A549 (cell line): ENCODE results near the gene SLC22A8. TPM values are rescaled to one million over a fixed set of nuclear protein-coding genes. Genes with fewer than 3 reads are reported as not detected.

ENCODE experiments used
- ATAC-seq, 2 experiments: fragments of 200-7000 bp in 1 of 2; fragments of >200 bp in 1 of 2; cut with Nextera tagmentation in 1 of 2; cut with Tn5 transposase in 1 of 2; 3 replicates each; pipeline versions ENCODE4 v1.8.0 to v1.9.1; 2018 to 2020; ENCODE audit warnings: mild to moderate bottlenecking in 1 of 2, moderate library complexity in 1 of 2
- CTCF ChIA-PET: fragments of 300-600 bp; sonication (Branson Sonifier 250); formaldehyde crosslinking; extraction: SDS; loops from one replicate; lab custom pipeline; 2021; ENCODE audit warnings: antibody characterized with exemption, inconsistent platforms; lab: Yijun Ruan, JAX
- POLR2A ChIA-PET: fragments of 350-600 bp; formaldehyde crosslinking; extraction: SDS; loops from one replicate; lab custom pipeline; 2021; ENCODE audit warnings: antibody characterized with exemption, inconsistent platforms; lab: Yijun Ruan, JAX
- DNase-seq, 2 experiments: peaks; one replicate each; pipeline versions ENCODE4 v3.0.0 to v3.0.0-alpha.2; 2011 to 2016; ENCODE audit warnings: low read depth in 1 of 2, low spot score in 1 of 2
- FAIRE-seq: peaks from 2 replicates; lab custom pipeline; 2011; peaks lifted over from hg19 to GRCh38; lab: Jason Lieb, UNC
- H3K27ac ChIP-seq, 2 experiments: fragments of >200 bp; sonication (Bioruptor Twin); formaldehyde crosslinking; 3 replicates each; pipeline ENCODE4 v1.5.1; 2016 to 2017
- H3K4me1 ChIP-seq: fragments of >200 bp; sonication (Bioruptor Twin); formaldehyde crosslinking; 3 replicates; pipeline ENCODE4 v1.6.1; 2016
- H3K4me2 ChIP-seq: fragments of >200 bp; sonication (Bioruptor Twin); formaldehyde crosslinking; 3 replicates; pipeline ENCODE4 v1.6.1; 2016
- H3K4me3 ChIP-seq: fragments of >200 bp; sonication (Bioruptor Twin); formaldehyde crosslinking; 3 replicates; pipeline ENCODE4 v1.5.1; 2016
- H3K9me3 ChIP-seq: fragments of >200 bp; sonication (Bioruptor Twin); formaldehyde crosslinking; 3 replicates; pipeline ENCODE4 v1.6.1; 2016
- CHD4 ChIP-seq: fragments of 200-600 bp; sonication (generic); IDR thresholded peaks from 2 replicates; pipeline ENCODE4 v1.6.1; 2016; ENCODE audit warnings: antibody characterized with exemption, mild to moderate bottlenecking, borderline replicate concordance
- ELK1 ChIP-seq: fragments of 150-350 bp; IDR thresholded peaks from 2 replicates; pipeline ENCODE4 v1.6.1; 2014; ENCODE audit warnings: low read depth, mild to moderate bottlenecking, low read length
- ESRRA ChIP-seq: fragments of 150-350 bp; IDR thresholded peaks from 2 replicates; pipeline ENCODE4 v1.6.1; 2014; ENCODE audit warnings: mild to moderate bottlenecking, low read length, borderline replicate concordance
- FOSB ChIP-seq: fragments of 250-450 bp; sonication (Bioruptor Pico); IDR thresholded peaks from 2 replicates; pipeline ENCODE4 v1.5.0; 2020; ENCODE audit warnings: mild to moderate bottlenecking, moderate library complexity
- HOXB13 ChIP-seq: fragments of 250-450 bp; sonication (Bioruptor Pico); IDR thresholded peaks from 2 replicates; pipeline ENCODE4 v1.5.0; 2020; ENCODE audit warnings: low read depth, mild to moderate bottlenecking, moderate library complexity
- KDM1A ChIP-seq: fragments of 200-600 bp; sonication (generic); IDR thresholded peaks from 2 replicates; pipeline ENCODE4 v1.6.1; 2016; ENCODE audit warnings: low read depth, mild to moderate bottlenecking
- MYC ChIP-seq: IDR thresholded peaks from 2 replicates; pipeline ENCODE4 v1.6.1; 2012; ENCODE audit warnings: mild to moderate bottlenecking, inconsistent platforms, low read length, improper control_type of control experiment, borderline replicate concordance
- NPAS2 ChIP-seq: fragments of 250-450 bp; sonication (Bioruptor Pico); IDR thresholded peaks from 2 replicates; pipeline ENCODE4 v1.8.0; 2022; ENCODE audit warnings: mild to moderate bottlenecking, moderate library complexity, borderline replicate concordance
- POLR2A ChIP-seq: IDR thresholded peaks from 2 replicates; pipeline ENCODE4 v1.6.1; 2012; ENCODE audit warnings: mild to moderate bottlenecking, low read length
- POLR2AphosphoS2 ChIP-seq: conservative IDR thresholded peaks from 2 replicates; pipeline ENCODE4 v1.6.1; 2012; ENCODE audit warnings: low read length, improper control_type of control experiment, inconsistent platforms
- SMC3 ChIP-seq: fragments of >200 bp; sonication (Bioruptor Twin); formaldehyde crosslinking; IDR thresholded peaks from 3 replicates; pipeline ENCODE4 v1.6.1; 2018; ENCODE audit warnings: inconsistent platforms
- ZNF302 ChIP-seq: fragments of 250-450 bp; sonication (Bioruptor Pico); IDR thresholded peaks from 2 replicates; pipeline ENCODE4 v1.9.0; 2021; ENCODE audit warnings: inconsistent platforms, mild to moderate bottlenecking, moderate library complexity
- WGBS: methylation state at CpG from one replicate; pipeline ENCODE4 v1.1.6; 2017; ENCODE audit errors: missing lambda C conversion rate; 5-methylcytosine and 5-hydroxymethylcytosine counted together
- polyA plus RNA-seq, 4 experiments: library from polyadenylated mRNA; depleted of rRNA in 3 of 4; stranded (reverse); fragments of >200 nt; fragmentation: RNase III in 1 of 4; extraction: RNeasy Plus Mini Kit Qiagen cat#74134 plus additional on column Dnase treatment in 1 of 4; gene quantifications; 2 replicates in 3 of 4; 3 replicates in 1 of 4; pipeline ENCODE4 v1.2.3, GENCODE V29; 2011 to 2017
- TF ChIP-seq, protein P1 (sequence below): fragments of 200-600 bp; sonication (generic); IDR thresholded peaks from 2 replicates; pipeline ENCODE4 v1.6.1; 2016; ENCODE audit warnings: antibody characterized with exemption, mild to moderate bottlenecking, moderate library complexity
- TF ChIP-seq, protein P2 (sequence below): fragments of >200 bp; sonication (Bioruptor Twin); formaldehyde crosslinking; IDR thresholded peaks from 3 replicates; pipeline ENCODE4 v1.6.1; 2016
- TF ChIP-seq, protein P3 (sequence below): IDR thresholded peaks from 2 replicates; pipeline ENCODE4 v1.6.1; 2012

The SLC22A8 gene
- polyA plus RNA-seq, 2 of the 4 experiments (the other 2 are of a cell fraction), result not detected

- WGBS, result 49% methylated on average over 4 of the region's 4 CpGs
- TF ChIP-seq CHD4 (no peak), ELK1 (no peak)
- H3K4me2 ChIP-seq, result no peak overlapping the region
- H3K4me1 ChIP-seq, result no peaks in the 10 kb centered on the region
- ATAC-seq, result no peak
- no peak overlapping the region for H3K4me3 ChIP-seq
- ChIA-PET POLR2A (no interaction called here), CTCF (interaction anchor here (1.1 kb wide), 1 partner anchor 14 kb away, joined by 3 read pairs; no protein-coding TSS in a partner anchor)
- H3K27ac ChIP-seq, result no peak overlapping the region
- DNase-seq, result no peak
- FAIRE-seq, result no peak
- no peaks in the 10 kb centered on the region for H3K9me3 ChIP-seq
Measured at GRCh38 chr11:62961017-62961570, 54.5 kb downstream of the SLC22A8 start.

DNA sequence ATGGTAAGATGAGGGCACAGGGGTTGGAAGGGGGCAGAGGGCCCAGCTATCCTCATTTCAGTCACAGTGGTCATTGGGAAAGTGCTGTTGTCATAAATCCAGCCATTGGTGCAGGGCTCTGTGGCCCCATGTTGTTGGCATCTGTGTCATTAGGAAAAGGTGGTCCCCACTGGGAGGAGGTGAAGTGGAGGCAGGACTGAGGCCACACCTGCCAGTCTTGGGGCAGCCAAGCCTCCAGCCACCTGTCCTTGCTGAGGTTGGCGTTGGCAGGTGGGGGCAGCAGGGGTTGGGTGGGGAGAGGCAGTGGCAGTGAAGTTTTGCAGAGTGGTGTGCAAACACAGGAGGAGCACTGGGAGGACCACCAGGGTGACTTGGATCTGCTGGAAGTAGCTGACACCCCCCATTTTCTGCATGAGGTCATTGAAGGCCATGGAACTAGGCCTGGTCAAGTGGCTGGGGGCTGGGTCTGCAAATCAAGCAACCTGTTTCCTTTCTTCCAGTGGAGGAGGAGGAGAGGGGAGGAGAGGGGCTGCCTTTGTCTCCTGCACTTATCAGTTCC lies 56.1 kb downstream of the SLC22A8 start:
- TF ChIP-seq ESRRA (no peak), HOXB13 (CRISPR knock-in tag) (no peak), KDM1A (no peak), POLR2A (no peak)
- no peak for DNase-seq
- no peak overlapping the region for H3K4me3 ChIP-seq
- no peaks in the 10 kb centered on the region for H3K4me1 ChIP-seq
- WGBS, result no CpG with 5 or more reads among the region's 1 CpG
- no peak for ATAC-seq
- no peaks in the 10 kb centered on the region for H3K9me3 ChIP-seq
- no peak overlapping the region for H3K4me2 ChIP-seq
- ChIA-PET POLR2A (no interaction called here), CTCF (interaction anchor here (1.8 kb wide), 1 partner anchor 11 kb away, joined by 4 read pairs; no protein-coding TSS in a partner anchor)
- H3K27ac ChIP-seq, result no peak overlapping the region
- FAIRE-seq, result no peak

- ChIA-PET CTCF (interaction anchor here (1.8 kb wide), 1 partner anchor 12 kb away, joined by 4 read pairs; no protein-coding TSS in a partner anchor), POLR2A (no interaction called here)
- Histone ChIP-seq H3K4me1 (no peaks in the 10 kb centered on the region), H3K9me3 (no peaks in the 10 kb centered on the region), H3K4me2 (no peak overlapping the region), H3K27ac (no peak overlapping the region), H3K4me3 (no peak overlapping the region)
- no peak for FAIRE-seq
- TF ChIP-seq, protein P1, sequence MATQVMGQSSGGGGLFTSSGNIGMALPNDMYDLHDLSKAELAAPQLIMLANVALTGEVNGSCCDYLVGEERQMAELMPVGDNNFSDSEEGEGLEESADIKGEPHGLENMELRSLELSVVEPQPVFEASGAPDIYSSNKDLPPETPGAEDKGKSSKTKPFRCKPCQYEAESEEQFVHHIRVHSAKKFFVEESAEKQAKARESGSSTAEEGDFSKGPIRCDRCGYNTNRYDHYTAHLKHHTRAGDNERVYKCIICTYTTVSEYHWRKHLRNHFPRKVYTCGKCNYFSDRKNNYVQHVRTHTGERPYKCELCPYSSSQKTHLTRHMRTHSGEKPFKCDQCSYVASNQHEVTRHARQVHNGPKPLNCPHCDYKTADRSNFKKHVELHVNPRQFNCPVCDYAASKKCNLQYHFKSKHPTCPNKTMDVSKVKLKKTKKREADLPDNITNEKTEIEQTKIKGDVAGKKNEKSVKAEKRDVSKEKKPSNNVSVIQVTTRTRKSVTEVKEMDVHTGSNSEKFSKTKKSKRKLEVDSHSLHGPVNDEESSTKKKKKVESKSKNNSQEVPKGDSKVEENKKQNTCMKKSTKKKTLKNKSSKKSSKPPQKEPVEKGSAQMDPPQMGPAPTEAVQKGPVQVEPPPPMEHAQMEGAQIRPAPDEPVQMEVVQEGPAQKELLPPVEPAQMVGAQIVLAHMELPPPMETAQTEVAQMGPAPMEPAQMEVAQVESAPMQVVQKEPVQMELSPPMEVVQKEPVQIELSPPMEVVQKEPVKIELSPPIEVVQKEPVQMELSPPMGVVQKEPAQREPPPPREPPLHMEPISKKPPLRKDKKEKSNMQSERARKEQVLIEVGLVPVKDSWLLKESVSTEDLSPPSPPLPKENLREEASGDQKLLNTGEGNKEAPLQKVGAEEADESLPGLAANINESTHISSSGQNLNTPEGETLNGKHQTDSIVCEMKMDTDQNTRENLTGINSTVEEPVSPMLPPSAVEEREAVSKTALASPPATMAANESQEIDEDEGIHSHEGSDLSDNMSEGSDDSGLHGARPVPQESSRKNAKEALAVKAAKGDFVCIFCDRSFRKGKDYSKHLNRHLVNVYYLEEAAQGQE, result no peak
- TF ChIP-seq NPAS2 (CRISPR knock-in tag), result no peak
- no peak for TF ChIP-seq SMC3
- no peak for TF ChIP-seq FOSB (CRISPR knock-in tag)
- TF ChIP-seq, protein P2, sequence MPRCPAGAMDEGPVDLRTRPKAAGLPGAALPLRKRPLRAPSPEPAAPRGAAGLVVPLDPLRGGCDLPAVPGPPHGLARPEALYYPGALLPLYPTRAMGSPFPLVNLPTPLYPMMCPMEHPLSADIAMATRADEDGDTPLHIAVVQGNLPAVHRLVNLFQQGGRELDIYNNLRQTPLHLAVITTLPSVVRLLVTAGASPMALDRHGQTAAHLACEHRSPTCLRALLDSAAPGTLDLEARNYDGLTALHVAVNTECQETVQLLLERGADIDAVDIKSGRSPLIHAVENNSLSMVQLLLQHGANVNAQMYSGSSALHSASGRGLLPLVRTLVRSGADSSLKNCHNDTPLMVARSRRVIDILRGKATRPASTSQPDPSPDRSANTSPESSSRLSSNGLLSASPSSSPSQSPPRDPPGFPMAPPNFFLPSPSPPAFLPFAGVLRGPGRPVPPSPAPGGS, result no peak
- no peak for TF ChIP-seq ZNF302
- TF ChIP-seq MYC, result no peak
- no peak for TF ChIP-seq POLR2AphosphoS2
- TF ChIP-seq, protein P3, sequence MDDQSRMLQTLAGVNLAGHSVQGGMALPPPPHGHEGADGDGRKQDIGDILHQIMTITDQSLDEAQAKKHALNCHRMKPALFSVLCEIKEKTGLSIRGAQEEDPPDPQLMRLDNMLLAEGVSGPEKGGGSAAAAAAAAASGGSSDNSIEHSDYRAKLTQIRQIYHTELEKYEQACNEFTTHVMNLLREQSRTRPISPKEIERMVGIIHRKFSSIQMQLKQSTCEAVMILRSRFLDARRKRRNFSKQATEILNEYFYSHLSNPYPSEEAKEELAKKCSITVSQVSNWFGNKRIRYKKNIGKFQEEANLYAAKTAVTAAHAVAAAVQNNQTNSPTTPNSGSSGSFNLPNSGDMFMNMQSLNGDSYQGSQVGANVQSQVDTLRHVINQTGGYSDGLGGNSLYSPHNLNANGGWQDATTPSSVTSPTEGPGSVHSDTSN, result no peak
- WGBS, result 60% methylated on average over 11 of the region's 11 CpGs
- ATAC-seq, result peak in 1 of 2 experiments; percentile 23; a peak in 1 of 6 replicates
- DNase-seq, result no peak
Measured at GRCh38 chr11:62958547-62959421, 56.9 kb downstream of the SLC22A8 start.
